SK-N-SH (cell line): ENCODE measurements around the gene MVD. TPM values are rescaled to one million over a fixed set of nuclear protein-coding genes. Genes with fewer than 3 reads are reported as not detected.

Experiments used
- CTCF ChIA-PET: fragments of 300-600, 350-600 bp; formaldehyde crosslinking; extraction: SDS; loops from one replicate; lab custom pipeline; 2021; lab: Yijun Ruan, JAX
- POLR2A ChIA-PET: fragments of 350-600 bp; sonication (Branson Sonifier 250); formaldehyde crosslinking; extraction: SDS; loops from one replicate; lab custom pipeline; 2020; ENCODE audit warnings: antibody characterized with exemption, inconsistent platforms; lab: Yijun Ruan, JAX
- DNase-seq: peaks from one replicate; pipeline ENCODE4 v3.0.0; 2012
- H2AFZ ChIP-seq: fragments of 200-600 bp; sonication (generic); 2 replicates; pipeline ENCODE4 v1.8.1; 2016; ENCODE audit warnings: antibody characterized with exemption, mild to moderate bottlenecking, low read depth
- H3F3A ChIP-seq: fragments of 200-600 bp; sonication (generic); replicated peaks from 2 replicates; pipeline ENCODE3; 2016; ENCODE audit warnings: antibody characterized with exemption, mild to moderate bottlenecking; ENCODE audit not compliant: insufficient read depth
- H3K27ac ChIP-seq, 2 experiments: fragments of 200-500 bp in 1 of 2; fragments of 200-600 bp in 1 of 2; sonication (Bioruptor generic) in 1 of 2; sonication (generic), shearing (Covaris generic) in 1 of 2; 2 replicates each; pipeline versions ENCODE4 v1.5.1 to v1.6.1; 2014 to 2016; ENCODE audit warnings: low read depth in 2 of 2, inconsistent platforms in 1 of 2, low read length in 1 of 2, mild to moderate bottlenecking in 1 of 2, mixed read lengths in 1 of 2
- H3K27me3 ChIP-seq: fragments of 200-600 bp; sonication (generic), shearing (Covaris generic); 2 replicates; pipeline ENCODE4 v1.6.1; 2016; ENCODE audit warnings: mixed run types; ENCODE audit not compliant: insufficient read depth
- H3K36me3 ChIP-seq, 2 experiments: fragments of 200-500 bp in 1 of 2; fragments of 200-600 bp in 1 of 2; sonication (Bioruptor generic) in 1 of 2; sonication (generic) in 1 of 2; replicated peaks in 1 of 2; 2 replicates each; pipeline versions ENCODE3 to v1.5.1; 2014 to 2016; ENCODE audit warnings: low read length in 1 of 2, mild to moderate bottlenecking in 1 of 2; ENCODE audit not compliant: insufficient read depth in 2 of 2, control insufficient read depth in 1 of 2
- H3K4me1 ChIP-seq, 2 experiments: fragments of 200-500 bp in 1 of 2; fragments of 200-600 bp in 1 of 2; sonication (Bioruptor generic) in 1 of 2; sonication (generic), shearing (Covaris generic) in 1 of 2; 2 replicates each; pipeline versions ENCODE4 v1.5.1 to v1.6.1; 2014 to 2016; ENCODE audit warnings: low read depth in 1 of 2, low read length in 1 of 2, mixed run types in 1 of 2; ENCODE audit not compliant: insufficient read depth in 2 of 2, control insufficient read depth in 1 of 2
- H3K4me2 ChIP-seq: fragments of 200-600 bp; sonication (generic), shearing (Covaris generic); 2 replicates; pipeline ENCODE4 v1.6.1; 2017; ENCODE audit warnings: mixed run types
- H3K4me3 ChIP-seq, 2 experiments: fragments of 200-500 bp in 1 of 2; fragments of 200-600 bp in 1 of 2; sonication (Bioruptor generic) in 1 of 2; sonication (generic), shearing (Covaris generic) in 1 of 2; 2 replicates each; pipeline versions ENCODE4 v1.5.1 to v1.8.1; 2014 to 2016; ENCODE audit warnings: low read depth in 2 of 2, inconsistent platforms in 1 of 2, low read length in 1 of 2, mild to moderate bottlenecking in 1 of 2, mixed read lengths in 1 of 2, moderate library complexity in 1 of 2
- H3K79me2 ChIP-seq: fragments of 200-600 bp; sonication (generic); 2 replicates; pipeline ENCODE4 v1.8.1; 2017; ENCODE audit warnings: mild to moderate bottlenecking; ENCODE audit not compliant: insufficient read depth
- H3K9ac ChIP-seq: fragments of 200-600 bp; sonication (generic); 2 replicates; pipeline ENCODE4 v1.6.1; 2017; ENCODE audit warnings: mixed run types
- H3K9me2 ChIP-seq: fragments of 200-600 bp; sonication (generic); 2 replicates; pipeline ENCODE4 v1.6.1; 2017; ENCODE audit warnings: mixed run types
- H3K9me3 ChIP-seq: fragments of 200-600 bp; sonication (generic); 2 replicates; pipeline ENCODE4 v1.6.1; 2017; ENCODE audit warnings: mixed run types, mild to moderate bottlenecking, moderate library complexity
- H4K20me1 ChIP-seq: fragments of 200-600 bp; sonication (generic); 2 replicates; pipeline ENCODE4 v1.6.1; 2017; ENCODE audit warnings: mild to moderate bottlenecking, mixed run types; ENCODE audit not compliant: insufficient read depth
- EZH2phosphoT487 ChIP-seq: fragments of 200-600 bp; sonication (generic); IDR thresholded peaks from 2 replicates; pipeline ENCODE4 v1.6.1; 2017; ENCODE audit warnings: low read depth, mixed run types, mild to moderate bottlenecking, antibody characterized with exemption, moderate library complexity, borderline replicate concordance
- FOSL2 ChIP-seq: IDR thresholded peaks from 2 replicates; pipeline ENCODE4 v1.4.0; 2012; ENCODE audit warnings: low read depth, mild to moderate bottlenecking, moderate library complexity, borderline replicate concordance
- FOXM1 ChIP-seq: IDR thresholded peaks from 2 replicates; pipeline ENCODE4 v1.4.0; 2012; ENCODE audit warnings: low read depth, mild to moderate bottlenecking
- GABPA ChIP-seq: IDR thresholded peaks from 2 replicates; pipeline ENCODE4 v1.4.0; 2012; ENCODE audit warnings: low read depth, mild to moderate bottlenecking
- RAD21 ChIP-seq: IDR thresholded peaks from 2 replicates; pipeline ENCODE4 v1.6.1; 2012; ENCODE audit warnings: mild to moderate bottlenecking, low read length
- RCOR1 ChIP-seq: fragments of 150-350 bp; IDR thresholded peaks from 2 replicates; pipeline ENCODE4 v1.6.1; 2017; ENCODE audit warnings: antibody characterized with exemption, low read length
- SMC3 ChIP-seq: IDR thresholded peaks from 2 replicates; pipeline ENCODE4 v1.6.1; 2012; ENCODE audit warnings: low read depth, low read length, improper control_type of control experiment
- TAF1 ChIP-seq: IDR thresholded peaks from 2 replicates; pipeline ENCODE4 v1.6.1; 2012; ENCODE audit warnings: low read depth, mild to moderate bottlenecking, low read length, moderate library complexity, borderline replicate concordance
- WGBS: methylation state at CpG from one replicate; pipeline ENCODE4 v1.1.6; 2017; ENCODE audit warnings: low lambda C conversion rate; 5-methylcytosine and 5-hydroxymethylcytosine counted together
- polyA plus RNA-seq, 3 experiments: library from polyadenylated mRNA; depleted of rRNA; stranded (reverse); fragments of >200 nt; gene quantifications; 2 replicates each; pipeline ENCODE4 v1.2.3, GENCODE V29; 2012
- TF ChIP-seq, protein P1 (sequence below): IDR thresholded peaks from 2 replicates; pipeline ENCODE4 v1.4.0; 2012; ENCODE audit warnings: low read depth, borderline replicate concordance
- TF ChIP-seq, protein P2 (sequence below): IDR thresholded peaks from 2 replicates; pipeline ENCODE4 v1.6.1; 2012; ENCODE audit warnings: mild to moderate bottlenecking, low read depth, low read length, moderate library complexity
- TF ChIP-seq, protein P3 (sequence below): fragments of 200-600 bp; sonication (generic); IDR thresholded peaks from 2 replicates; pipeline ENCODE4 v1.6.1; 2017; ENCODE audit warnings: antibody characterized with exemption, mild to moderate bottlenecking, moderate library complexity

MVD gene
- polyA plus RNA-seq, 1 of the 3 experiments (the other 2 are of a cell fraction) = 15.7 TPM

DNA sequence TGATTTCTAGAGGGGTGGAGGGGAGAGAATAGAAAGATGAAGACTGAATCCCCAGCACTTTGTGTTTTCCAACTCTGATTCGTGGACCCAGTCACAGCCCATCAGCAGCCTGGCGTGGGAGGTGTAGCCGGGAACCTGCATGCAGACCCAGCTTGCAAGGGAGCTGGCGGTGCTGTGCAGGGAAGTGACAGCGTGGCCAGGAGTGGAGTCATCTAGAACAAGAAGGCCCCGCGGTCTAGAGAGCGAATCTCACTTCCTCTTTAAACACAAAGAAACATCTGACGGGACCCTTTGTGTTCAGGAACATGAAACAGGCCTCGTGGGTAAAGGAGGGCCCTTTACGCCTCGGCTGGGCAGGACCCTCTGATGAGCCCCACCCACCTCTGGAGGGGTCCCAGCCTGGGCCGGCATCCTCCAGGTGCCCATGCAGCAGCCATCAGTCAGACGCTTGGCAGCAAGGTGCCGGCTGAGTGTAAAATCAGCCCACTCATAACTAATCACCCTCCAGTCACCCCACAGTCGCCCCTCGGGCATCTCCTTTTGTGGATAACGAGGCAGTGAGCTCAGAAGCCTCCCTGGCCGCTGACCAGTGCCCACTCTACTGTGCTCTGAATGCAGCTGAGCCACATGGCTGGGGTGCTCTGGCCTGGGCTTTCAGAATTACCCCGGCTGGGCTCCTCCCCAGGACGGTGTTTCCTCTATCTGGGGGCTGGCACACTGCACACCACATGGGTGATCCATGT lies 19.0 kb upstream of the MVD start:
- Histone ChIP-seq H2AFZ (no peak overlapping the region), H3K9me3 (no peaks in the 10 kb centered on the region), H4K20me1 (no peaks in the 10 kb centered on the region), H3K27ac (no peak overlapping the region), H3K79me2 (no peaks in the 10 kb centered on the region), H3K27me3 (no peaks in the 10 kb centered on the region), H3K4me2 (no peak overlapping the region), H3K4me1 (peaks cover 5 to 14% of the 10 kb centered on the region in 2 experiments; a peak in 2 of 4 replicates), H3K36me3 (no peaks in the 10 kb centered on the region), H3K9ac (no peak overlapping the region), H3K4me3 (no peak overlapping the region), H3F3A (peaks cover 5% of the 10 kb centered on the region), H3K9me2 (no peaks in the 10 kb centered on the region)
- ChIA-PET CTCF (interaction anchor here (1.2 to 1.8 kb wide), 2 partner anchors 29 to 111 kb away, joined by 3 read pairs; no protein-coding TSS in a partner anchor), POLR2A (no interaction called here)
- peak; percentile 37 for DNase-seq
- WGBS = 52% methylated on average over 16 of the region's 21 CpGs
- TF ChIP-seq, protein P1, sequence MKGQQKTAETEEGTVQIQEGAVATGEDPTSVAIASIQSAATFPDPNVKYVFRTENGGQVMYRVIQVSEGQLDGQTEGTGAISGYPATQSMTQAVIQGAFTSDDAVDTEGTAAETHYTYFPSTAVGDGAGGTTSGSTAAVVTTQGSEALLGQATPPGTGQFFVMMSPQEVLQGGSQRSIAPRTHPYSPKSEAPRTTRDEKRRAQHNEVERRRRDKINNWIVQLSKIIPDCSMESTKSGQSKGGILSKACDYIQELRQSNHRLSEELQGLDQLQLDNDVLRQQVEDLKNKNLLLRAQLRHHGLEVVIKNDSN = no peak
- no peak for TF ChIP-seq TAF1
- no peak for TF ChIP-seq EZH2phosphoT487
- no peak for TF ChIP-seq FOSL2
- no peak for TF ChIP-seq FOXM1
- TF ChIP-seq, protein P2, sequence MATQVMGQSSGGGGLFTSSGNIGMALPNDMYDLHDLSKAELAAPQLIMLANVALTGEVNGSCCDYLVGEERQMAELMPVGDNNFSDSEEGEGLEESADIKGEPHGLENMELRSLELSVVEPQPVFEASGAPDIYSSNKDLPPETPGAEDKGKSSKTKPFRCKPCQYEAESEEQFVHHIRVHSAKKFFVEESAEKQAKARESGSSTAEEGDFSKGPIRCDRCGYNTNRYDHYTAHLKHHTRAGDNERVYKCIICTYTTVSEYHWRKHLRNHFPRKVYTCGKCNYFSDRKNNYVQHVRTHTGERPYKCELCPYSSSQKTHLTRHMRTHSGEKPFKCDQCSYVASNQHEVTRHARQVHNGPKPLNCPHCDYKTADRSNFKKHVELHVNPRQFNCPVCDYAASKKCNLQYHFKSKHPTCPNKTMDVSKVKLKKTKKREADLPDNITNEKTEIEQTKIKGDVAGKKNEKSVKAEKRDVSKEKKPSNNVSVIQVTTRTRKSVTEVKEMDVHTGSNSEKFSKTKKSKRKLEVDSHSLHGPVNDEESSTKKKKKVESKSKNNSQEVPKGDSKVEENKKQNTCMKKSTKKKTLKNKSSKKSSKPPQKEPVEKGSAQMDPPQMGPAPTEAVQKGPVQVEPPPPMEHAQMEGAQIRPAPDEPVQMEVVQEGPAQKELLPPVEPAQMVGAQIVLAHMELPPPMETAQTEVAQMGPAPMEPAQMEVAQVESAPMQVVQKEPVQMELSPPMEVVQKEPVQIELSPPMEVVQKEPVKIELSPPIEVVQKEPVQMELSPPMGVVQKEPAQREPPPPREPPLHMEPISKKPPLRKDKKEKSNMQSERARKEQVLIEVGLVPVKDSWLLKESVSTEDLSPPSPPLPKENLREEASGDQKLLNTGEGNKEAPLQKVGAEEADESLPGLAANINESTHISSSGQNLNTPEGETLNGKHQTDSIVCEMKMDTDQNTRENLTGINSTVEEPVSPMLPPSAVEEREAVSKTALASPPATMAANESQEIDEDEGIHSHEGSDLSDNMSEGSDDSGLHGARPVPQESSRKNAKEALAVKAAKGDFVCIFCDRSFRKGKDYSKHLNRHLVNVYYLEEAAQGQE = no peak
- TF ChIP-seq GABPA = no peak
- no peak for TF ChIP-seq RCOR1
- TF ChIP-seq SMC3 = no peak

DNA sequence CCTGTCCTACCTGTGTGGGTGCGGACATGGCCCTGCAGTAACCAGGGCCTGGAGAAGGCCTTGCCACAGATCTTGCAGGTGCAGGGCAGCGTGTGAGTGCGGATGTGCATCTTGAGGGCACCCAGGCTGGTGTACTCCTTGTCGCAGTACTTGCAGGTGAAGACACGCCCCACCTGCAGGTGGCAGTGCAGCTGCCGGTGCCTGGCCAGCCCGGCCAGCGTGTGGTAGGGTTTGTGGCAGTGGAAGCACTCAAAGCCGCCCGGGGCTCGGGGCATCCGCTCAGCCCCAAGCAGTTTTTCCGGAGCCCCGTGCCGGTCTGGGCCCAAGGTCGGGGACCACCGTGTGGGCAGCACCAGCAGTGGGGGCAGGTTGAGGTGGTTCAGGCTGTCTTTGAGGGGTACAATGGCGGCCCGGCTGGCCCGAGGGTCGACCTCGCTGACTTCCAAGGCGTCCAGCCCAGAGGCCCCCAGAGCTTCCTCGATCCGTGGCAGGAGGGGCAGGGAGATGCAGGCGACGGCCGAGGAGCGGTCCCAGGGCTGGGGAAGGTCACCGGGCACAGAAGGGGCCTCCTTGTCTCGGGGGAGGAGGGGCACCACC lies 18.3 kb upstream of the MVD start:
- CTCF ChIA-PET = interaction anchor here (1.8 kb wide), 1 partner anchor 28 kb away, joined by 3 read pairs; no protein-coding TSS in a partner anchor
- WGBS = 61% methylated on average over 15 of the region's 31 CpGs
- POLR2A ChIA-PET = no interaction called here

More for the DNA sequence above, 18.3 kb upstream of the MVD start:
- no peak overlapping the region for H3K27ac ChIP-seq
- no peak overlapping the region for H3K4me2 ChIP-seq
- TF ChIP-seq, protein P3, sequence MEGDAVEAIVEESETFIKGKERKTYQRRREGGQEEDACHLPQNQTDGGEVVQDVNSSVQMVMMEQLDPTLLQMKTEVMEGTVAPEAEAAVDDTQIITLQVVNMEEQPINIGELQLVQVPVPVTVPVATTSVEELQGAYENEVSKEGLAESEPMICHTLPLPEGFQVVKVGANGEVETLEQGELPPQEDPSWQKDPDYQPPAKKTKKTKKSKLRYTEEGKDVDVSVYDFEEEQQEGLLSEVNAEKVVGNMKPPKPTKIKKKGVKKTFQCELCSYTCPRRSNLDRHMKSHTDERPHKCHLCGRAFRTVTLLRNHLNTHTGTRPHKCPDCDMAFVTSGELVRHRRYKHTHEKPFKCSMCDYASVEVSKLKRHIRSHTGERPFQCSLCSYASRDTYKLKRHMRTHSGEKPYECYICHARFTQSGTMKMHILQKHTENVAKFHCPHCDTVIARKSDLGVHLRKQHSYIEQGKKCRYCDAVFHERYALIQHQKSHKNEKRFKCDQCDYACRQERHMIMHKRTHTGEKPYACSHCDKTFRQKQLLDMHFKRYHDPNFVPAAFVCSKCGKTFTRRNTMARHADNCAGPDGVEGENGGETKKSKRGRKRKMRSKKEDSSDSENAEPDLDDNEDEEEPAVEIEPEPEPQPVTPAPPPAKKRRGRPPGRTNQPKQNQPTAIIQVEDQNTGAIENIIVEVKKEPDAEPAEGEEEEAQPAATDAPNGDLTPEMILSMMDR = peak; percentile 26; the same call in 1 of the 2 replicates
- TF ChIP-seq RAD21 = no peak
- no peak overlapping the region for H3K9ac ChIP-seq
- peaks cover 5% of the 10 kb centered on the region for H3F3A ChIP-seq
- H3K27me3 ChIP-seq = no peaks in the 10 kb centered on the region
- DNase-seq = peak; percentile 41
- no peaks in the 10 kb centered on the region for H3K9me3 ChIP-seq
- no peaks in the 10 kb centered on the region for H3K9me2 ChIP-seq
- H3K4me3 ChIP-seq = no peak overlapping the region
- H2AFZ ChIP-seq = no peak overlapping the region
- no peaks in the 10 kb centered on the region for H4K20me1 ChIP-seq
- H3K36me3 ChIP-seq = no peaks in the 10 kb centered on the region
- H3K4me1 ChIP-seq = peaks cover 5 to 10% of the 10 kb centered on the region in 2 experiments; a peak in 2 of 4 replicates
- H3K79me2 ChIP-seq = no peaks in the 10 kb centered on the region
